Measurements from ENCODE around the gene CYBRD1. TPM values are rescaled to one million over a fixed set of nuclear protein-coding genes. Genes with fewer than 3 reads are reported as not detected.

Gene CYBRD1
- total RNA-seq, 1 experiment from 2014 or later, result 7.9 TPM

- Mint-ChIP-seq H3K27me3 (ENCODE audit: low read depth) (no peaks in the 10 kb centered on the region), H3K4me3 (no peak overlapping the region), H3K36me3 (no peaks in the 10 kb centered on the region), H3K4me1 (peaks cover 6% of the 10 kb centered on the region), H3K9me3 (peaks cover 13% of the 10 kb centered on the region), H3K27ac (no peak overlapping the region)
- TF ChIP-seq ZNF232 (CRISPR knock-in tag; IDR thresholded peaks at IDR 0.05) (no peak), TEAD4 (CRISPR knock-in tag; IDR thresholded peaks at IDR 0.05) (no peak), SMAD3 (CRISPR knock-in tag; IDR thresholded peaks at IDR 0.05; ENCODE audit: borderline replicate concordance) (no peak), E2F5 (CRISPR knock-in tag; IDR thresholded peaks at IDR 0.05) (no peak), USF2 (CRISPR knock-in tag; IDR thresholded peaks at IDR 0.05) (no peak), ZNF317 (CRISPR knock-in tag; IDR thresholded peaks at IDR 0.05; ENCODE audit: borderline replicate concordance, low read depth) (no peak), STAT6 (CRISPR knock-in tag; conservative IDR thresholded peaks at IDR 0.05; ENCODE audit: low read depth) (no peak), ZNF219 (CRISPR knock-in tag; IDR thresholded peaks at IDR 0.05; ENCODE audit: borderline replicate concordance) (no peak), FOXJ3 (CRISPR knock-in tag; IDR thresholded peaks at IDR 0.05; ENCODE audit: borderline replicate concordance) (no peak)
- TF ChIP-seq, protein P1, sequence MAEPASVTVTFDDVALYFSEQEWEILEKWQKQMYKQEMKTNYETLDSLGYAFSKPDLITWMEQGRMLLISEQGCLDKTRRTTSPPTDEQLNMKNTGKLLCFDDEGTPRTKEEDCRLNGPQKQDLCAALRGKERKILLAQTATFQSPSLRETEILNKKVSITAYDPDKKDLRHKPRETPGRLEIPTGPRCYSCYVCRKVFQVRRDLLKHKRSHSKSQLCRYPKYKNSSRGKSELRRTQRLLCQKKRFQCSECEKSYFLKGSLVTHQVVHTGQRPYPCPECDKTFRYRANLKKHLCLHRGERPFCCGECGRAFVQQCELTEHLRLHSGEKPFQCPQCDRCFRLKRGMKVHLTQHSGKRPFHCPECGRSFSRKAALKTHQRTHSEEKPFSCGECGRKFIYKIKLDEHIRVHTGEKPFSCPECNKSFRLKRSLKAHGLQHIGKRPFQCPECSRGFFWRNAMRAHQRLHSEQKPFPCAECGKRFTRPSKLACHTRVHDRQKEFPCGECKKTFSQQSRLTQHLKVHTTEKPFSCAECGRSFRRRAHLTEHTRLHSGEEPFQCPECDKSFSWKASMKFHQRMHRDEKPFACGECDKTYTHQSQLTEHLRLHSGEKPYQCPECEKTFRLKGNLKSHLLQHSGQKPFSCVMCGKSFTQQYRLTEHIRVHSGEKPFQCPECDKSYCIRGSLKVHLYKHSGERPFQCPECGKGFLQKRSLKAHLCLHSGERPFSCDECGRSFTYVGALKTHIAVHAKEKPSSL (CRISPR knock-in tag; conservative IDR thresholded peaks at IDR 0.05), result no peak
- TF ChIP-seq, protein P2, sequence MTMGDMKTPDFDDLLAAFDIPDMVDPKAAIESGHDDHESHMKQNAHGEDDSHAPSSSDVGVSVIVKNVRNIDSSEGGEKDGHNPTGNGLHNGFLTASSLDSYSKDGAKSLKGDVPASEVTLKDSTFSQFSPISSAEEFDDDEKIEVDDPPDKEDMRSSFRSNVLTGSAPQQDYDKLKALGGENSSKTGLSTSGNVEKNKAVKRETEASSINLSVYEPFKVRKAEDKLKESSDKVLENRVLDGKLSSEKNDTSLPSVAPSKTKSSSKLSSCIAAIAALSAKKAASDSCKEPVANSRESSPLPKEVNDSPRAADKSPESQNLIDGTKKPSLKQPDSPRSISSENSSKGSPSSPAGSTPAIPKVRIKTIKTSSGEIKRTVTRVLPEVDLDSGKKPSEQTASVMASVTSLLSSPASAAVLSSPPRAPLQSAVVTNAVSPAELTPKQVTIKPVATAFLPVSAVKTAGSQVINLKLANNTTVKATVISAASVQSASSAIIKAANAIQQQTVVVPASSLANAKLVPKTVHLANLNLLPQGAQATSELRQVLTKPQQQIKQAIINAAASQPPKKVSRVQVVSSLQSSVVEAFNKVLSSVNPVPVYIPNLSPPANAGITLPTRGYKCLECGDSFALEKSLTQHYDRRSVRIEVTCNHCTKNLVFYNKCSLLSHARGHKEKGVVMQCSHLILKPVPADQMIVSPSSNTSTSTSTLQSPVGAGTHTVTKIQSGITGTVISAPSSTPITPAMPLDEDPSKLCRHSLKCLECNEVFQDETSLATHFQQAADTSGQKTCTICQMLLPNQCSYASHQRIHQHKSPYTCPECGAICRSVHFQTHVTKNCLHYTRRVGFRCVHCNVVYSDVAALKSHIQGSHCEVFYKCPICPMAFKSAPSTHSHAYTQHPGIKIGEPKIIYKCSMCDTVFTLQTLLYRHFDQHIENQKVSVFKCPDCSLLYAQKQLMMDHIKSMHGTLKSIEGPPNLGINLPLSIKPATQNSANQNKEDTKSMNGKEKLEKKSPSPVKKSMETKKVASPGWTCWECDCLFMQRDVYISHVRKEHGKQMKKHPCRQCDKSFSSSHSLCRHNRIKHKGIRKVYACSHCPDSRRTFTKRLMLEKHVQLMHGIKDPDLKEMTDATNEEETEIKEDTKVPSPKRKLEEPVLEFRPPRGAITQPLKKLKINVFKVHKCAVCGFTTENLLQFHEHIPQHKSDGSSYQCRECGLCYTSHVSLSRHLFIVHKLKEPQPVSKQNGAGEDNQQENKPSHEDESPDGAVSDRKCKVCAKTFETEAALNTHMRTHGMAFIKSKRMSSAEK (CRISPR knock-in tag; IDR thresholded peaks at IDR 0.05; ENCODE audit: borderline replicate concordance), result no peak
- TF ChIP-seq, protein P3, sequence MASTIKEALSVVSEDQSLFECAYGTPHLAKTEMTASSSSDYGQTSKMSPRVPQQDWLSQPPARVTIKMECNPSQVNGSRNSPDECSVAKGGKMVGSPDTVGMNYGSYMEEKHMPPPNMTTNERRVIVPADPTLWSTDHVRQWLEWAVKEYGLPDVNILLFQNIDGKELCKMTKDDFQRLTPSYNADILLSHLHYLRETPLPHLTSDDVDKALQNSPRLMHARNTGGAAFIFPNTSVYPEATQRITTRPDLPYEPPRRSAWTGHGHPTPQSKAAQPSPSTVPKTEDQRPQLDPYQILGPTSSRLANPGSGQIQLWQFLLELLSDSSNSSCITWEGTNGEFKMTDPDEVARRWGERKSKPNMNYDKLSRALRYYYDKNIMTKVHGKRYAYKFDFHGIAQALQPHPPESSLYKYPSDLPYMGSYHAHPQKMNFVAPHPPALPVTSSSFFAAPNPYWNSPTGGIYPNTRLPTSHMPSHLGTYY (CRISPR knock-in tag; IDR thresholded peaks at IDR 0.05), result no peak
- ATAC-seq (no peak), DNase-seq (ENCODE audit: low spot score) (no peak)
- ChIA-PET POLR2A (no interaction called here), CTCF (interaction anchor here (0.6 to 1.5 kb wide), 3 partner anchors 9 to 121 kb away, joined by 3 to 4 read pairs (median 3); no protein-coding TSS in a partner anchor)
Observed at GRCh38 chr2:171590116-171590515, 67.8 kb downstream of the CYBRD1 start.

All from WTC11 (cell line).